ENCODE results near the gene CCNYL1.
A peak's percentile ranks its signal among the peaks of the same experiment; 100 is the strongest.
"Not testable (repeated sequence)": the region's sequence is repeated elsewhere in the genome, so short reads cannot be mapped to it uniquely, and the experiment has no call there.

Gene CCNYL1

GRCh38 chr2:207743514-207743913 lies 32.1 kb downstream of the CCNYL1 start:
- no peak for DNase-seq

GRCh38 chr2:207744050-207744449 lies 32.6 kb downstream of the CCNYL1 start:
- no peak for DNase-seq

DNA sequence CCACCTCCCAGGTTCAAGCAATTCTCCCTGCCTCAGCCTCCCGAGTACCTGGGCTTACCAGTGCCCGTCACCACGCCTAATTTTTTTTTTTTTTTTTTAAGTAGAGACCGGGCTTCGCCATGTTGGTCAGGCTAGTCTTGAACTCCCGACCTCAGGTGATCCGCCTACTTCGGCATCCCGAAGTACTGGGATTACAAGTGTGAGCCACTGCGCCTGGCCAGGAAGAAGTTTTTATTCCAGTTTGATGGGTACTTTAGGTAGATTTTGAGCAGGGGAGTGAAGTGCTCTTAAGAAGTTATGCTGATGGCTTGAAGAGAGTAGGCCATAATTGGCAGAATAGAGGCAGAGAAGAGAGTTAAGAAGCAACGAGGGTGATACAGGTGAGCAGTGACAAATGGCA lies 33.0 kb downstream of the CCNYL1 start:
- DNase-seq: no peak

DNA sequence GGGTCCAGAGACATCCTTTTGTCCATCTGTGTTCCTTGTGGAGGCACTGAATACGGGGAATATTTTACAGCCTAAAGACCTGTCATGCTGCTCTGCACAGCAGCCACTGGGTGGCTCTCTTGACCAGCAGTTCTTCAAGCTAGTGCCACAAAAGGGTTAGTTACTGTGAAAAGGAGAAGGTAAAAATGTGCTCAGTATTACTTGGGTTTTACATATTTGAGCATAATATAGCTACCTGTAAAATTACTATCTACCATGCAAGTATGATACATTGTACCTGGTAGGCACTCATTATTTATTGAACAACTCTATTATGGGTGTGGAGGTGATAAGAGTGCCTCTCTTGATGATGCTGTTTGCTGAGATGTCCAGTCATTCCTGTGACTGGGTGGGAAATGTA lies 34.7 kb downstream of the CCNYL1 start:
- DNase-seq: peak; percentile 41

DNA sequence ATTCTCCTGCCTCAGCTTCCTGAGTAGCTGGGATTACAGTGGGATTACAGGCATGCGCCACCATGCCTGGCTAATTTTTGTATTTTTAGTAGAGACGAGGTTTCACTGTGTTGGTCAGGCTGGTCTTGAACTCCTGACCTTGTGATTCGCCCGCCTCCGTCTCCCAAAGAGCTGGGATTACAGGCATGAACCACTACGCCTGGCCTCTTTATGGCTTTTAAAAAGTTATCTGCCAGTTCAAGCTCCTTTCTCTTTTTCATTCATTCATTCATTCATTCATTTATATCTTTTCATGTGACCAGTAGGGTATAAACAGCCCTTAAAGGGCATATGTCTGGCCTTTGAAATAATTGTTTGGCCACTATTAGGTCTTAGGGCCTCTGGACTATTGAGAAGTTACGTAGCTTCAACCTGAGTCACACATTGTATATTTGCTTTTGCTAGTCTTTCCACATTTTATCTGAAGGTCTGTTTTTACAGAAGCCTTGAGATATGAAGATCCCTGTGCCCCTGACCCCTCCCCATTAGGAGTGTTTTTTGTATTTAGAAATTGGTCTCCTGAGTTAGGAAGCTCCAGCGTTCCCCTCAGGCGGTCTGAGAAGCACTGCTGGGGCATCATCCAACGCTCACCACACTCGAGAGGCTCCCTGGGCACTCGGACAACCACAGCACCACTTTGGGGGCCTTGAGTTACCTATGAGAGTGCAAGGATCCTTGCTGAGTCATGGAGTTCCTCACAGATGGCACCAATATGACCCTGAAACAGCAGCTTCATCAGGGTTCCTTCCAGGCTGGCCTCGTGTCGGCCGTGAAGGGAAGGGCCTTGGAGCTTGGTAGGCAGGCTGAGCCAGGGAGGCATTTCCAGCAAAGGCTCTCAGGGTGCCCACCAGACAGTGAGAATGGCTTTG lies 36.5 kb downstream of the CCNYL1 start:
- DNase-seq: no peak

DNA sequence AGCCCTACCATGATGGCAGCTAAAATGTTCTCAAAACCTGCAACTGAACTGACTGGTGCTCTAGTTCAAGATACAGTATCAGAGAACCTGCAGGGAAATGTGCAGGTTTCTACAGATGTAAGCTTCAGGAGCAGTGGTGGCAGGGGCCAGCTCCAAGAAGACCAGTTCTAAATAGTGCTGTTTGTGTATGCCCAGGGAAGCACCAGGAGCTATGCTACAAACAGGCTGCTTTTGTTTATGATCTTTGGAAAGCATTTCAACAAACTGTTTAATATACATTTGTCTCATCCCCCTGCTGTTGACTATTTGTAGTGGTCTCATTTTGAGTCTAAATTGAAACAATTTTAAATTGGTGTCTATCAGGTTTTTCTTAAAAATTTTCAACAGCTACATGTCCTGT lies 37.6 kb downstream of the CCNYL1 start:
- no peak for DNase-seq

DNA sequence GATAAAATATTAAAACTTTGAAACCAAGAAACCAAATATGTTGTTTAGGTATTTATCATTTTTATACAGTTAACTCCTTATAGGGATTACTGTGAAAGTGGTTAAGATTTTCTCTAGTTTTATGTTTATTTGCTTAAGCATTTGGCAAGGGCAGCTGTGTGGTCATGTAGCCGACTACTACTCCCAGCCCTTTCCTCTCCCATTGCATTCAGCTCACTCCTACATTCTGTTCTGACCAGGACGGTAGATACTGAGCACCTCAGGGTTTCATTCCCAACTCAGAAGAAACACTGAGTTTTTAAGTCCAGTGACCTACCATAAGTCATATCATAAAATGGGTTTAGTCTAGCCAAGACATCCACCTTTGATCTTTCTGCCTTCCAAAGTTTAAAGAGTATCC lies 38.4 kb downstream of the CCNYL1 start:
- no peak for DNase-seq

DNA sequence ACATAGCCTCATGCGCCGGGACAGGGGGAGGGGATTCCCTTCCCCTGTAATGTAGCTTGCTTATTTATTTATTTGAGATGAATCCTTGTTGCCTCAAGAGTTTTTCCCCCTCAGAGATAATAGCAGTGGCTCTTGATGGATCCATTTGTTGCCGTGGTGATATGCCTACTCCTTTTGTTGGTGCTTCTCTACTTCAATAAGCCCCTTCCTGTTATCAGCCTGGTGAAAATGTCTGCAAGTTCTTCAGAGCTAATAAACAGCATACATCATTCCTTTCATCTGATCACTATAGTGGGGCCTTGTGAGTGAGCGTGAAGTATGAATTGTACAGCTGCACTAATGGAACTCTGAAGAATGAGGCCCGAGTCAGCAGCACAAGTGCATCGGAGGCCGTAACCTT lies 38.9 kb downstream of the CCNYL1 start:
- DNase-seq: no peak

DNA sequence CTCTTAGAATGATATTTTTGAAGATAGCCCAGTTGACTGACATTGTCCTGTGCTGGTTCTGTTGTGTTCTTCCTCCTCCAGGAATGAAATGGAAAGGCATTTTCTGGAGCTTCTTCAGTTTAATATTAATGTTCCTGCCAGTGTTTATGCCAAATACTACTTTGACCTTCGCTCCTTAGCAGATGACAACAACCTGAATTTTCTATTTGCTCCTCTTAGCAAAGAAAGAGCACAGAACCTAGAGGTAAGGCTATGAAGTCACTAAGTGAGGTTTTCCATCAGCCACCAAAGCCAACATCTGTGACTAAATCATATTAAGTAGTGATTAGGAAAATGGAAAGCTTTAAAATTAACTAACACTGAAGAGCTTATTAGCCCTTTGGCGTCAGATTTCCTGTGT lies 39.4 kb downstream of the CCNYL1 start:
- no peak for DNase-seq

GRCh38 chr2:207753688-207754087 lies 42.2 kb downstream of the CCNYL1 start:
- DNase-seq: not testable (repeated sequence)

GRCh38 chr2:207754498-207755383 lies 43.3 kb downstream of the CCNYL1 start:
- DNase-seq: no peak

GRCh38 chr2:207758025-207758424 lies 46.6 kb downstream of the CCNYL1 start:
- no peak for DNase-seq

GRCh38 chr2:207759890-207760289 lies 48.5 kb downstream of the CCNYL1 start:
- DNase-seq: no peak

- no peak for DNase-seq
Observed at GRCh38 chr2:207760453-207760852, 49.0 kb downstream of the CCNYL1 start.

GRCh38 chr2:207761426-207761825 lies 50.0 kb downstream of the CCNYL1 start:
- DNase-seq: not testable (repeated sequence)

GRCh38 chr2:207762146-207762545 lies 50.7 kb downstream of the CCNYL1 start:
- DNase-seq: no peak

GRCh38 chr2:207763303-207763917 lies 52.0 kb downstream of the CCNYL1 start:
- DNase-seq: no peak

- DNase-seq: no peak
Observed at GRCh38 chr2:207764096-207764630, 52.7 kb downstream of the CCNYL1 start.

GRCh38 chr2:207765547-207765946 lies 54.1 kb downstream of the CCNYL1 start:
- no peak for DNase-seq

DNA sequence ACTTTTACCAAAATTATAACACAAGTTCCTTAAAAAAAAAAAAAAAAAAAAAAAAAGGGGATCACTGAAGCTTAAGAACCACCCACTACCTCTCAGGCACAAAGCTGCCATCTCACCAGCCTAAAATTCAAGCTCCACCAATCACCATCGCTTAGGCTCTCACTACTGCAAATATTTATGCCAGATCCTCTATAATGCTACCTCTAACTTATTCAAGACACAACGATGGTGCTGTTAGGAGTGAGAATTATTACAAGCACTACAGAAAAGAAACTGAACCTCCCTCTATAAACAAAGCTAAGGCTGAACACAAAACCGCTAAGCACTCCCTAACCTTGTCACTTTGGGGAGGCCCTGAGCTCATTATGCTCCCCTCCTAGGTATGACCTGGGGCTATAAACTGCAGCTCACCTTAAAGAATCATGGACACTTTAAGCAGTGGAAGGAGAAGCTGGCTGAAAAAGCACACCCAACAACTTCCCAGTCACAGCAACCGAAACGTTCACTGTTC lies 54.7 kb downstream of the CCNYL1 start:
- DNase-seq: no peak

- DNase-seq: no peak
Observed at GRCh38 chr2:207766697-207767460, 55.4 kb downstream of the CCNYL1 start.

All from NCI-H2171 (cell line).